Measurements from ENCODE around the gene P2RX6. TPM values are rescaled to one million over a fixed set of nuclear protein-coding genes. Genes with fewer than 3 reads are reported as not detected.
"Not testable (repeated sequence)": the region's sequence is repeated elsewhere in the genome, so short reads cannot be mapped to it uniquely, and the experiment has no call there.

Gene P2RX6
- total RNA-seq, 1 donor from 2014 or later = not detected

DNA sequence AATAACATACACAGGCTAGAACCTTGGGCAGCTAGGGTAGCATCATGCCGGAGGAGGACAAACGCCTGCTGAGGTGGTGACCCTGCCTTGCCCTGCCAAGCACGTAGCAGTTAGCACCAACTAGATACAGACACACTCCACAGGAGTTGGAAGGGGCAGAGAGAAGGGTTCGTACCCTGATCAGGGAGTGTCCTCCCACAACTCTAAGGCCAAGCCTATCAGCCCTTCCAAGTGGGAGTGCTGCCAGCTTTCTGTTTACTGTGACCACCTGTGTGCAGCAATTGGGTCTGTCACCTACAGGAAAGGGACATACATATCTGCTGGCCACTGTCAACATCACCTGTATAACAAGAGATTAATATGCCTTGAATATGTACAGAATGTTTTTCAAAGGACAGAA lies 11.2 kb upstream of the P2RX6 start:
- Mint-ChIP-seq H3K27ac (ENCODE audit: unreplicated experiment) (no peak overlapping the region), H3K4me3 (ENCODE audit: unreplicated experiment) (no peak overlapping the region), H3K36me3 (ENCODE audit: low read depth, unreplicated experiment) (no peaks in the 10 kb centered on the region), H3K9me3 (ENCODE audit: unreplicated experiment) (no peaks in the 10 kb centered on the region), H3K4me1 (ENCODE audit: unreplicated experiment) (peaks cover 10% of the 10 kb centered on the region), H3K27me3 (ENCODE audit: unreplicated experiment) (peaks cover 8% of the 10 kb centered on the region)
- DNase-seq (ENCODE audit: low spot score) = no peak
- TF ChIP-seq CTCF (IDR thresholded peaks at IDR 0.05; ENCODE audit: unreplicated experiment) = no peak

DNA sequence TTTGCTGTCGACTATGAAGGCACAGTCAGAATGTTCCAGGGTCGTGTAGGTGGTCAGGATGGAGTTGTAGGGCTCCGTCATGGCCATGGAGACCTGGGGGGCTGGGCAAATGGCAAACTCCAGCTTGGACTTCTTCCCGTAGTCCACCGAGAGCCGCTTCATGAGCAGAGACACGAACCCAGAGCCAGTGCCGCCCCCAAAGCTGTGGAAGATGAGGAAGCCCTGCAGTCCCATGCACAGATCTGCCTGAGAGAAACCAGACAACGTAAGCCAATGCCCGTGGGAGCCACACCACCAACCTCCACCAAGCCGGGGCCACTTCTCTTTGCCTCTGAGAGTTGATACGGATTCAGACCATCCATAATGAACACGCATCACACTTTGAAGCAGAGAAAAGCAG lies 5.8 kb upstream of the P2RX6 start:
- not testable (repeated sequence) for H3K4me3 Mint-ChIP-seq (ENCODE audit: unreplicated experiment); H3K27me3 Mint-ChIP-seq (ENCODE audit: unreplicated experiment); H3K9me3 Mint-ChIP-seq (ENCODE audit: unreplicated experiment); H3K27ac Mint-ChIP-seq (ENCODE audit: unreplicated experiment); DNase-seq (ENCODE audit: low spot score); H3K4me1 Mint-ChIP-seq (ENCODE audit: unreplicated experiment); H3K36me3 Mint-ChIP-seq (ENCODE audit: low read depth, unreplicated experiment)

DNA sequence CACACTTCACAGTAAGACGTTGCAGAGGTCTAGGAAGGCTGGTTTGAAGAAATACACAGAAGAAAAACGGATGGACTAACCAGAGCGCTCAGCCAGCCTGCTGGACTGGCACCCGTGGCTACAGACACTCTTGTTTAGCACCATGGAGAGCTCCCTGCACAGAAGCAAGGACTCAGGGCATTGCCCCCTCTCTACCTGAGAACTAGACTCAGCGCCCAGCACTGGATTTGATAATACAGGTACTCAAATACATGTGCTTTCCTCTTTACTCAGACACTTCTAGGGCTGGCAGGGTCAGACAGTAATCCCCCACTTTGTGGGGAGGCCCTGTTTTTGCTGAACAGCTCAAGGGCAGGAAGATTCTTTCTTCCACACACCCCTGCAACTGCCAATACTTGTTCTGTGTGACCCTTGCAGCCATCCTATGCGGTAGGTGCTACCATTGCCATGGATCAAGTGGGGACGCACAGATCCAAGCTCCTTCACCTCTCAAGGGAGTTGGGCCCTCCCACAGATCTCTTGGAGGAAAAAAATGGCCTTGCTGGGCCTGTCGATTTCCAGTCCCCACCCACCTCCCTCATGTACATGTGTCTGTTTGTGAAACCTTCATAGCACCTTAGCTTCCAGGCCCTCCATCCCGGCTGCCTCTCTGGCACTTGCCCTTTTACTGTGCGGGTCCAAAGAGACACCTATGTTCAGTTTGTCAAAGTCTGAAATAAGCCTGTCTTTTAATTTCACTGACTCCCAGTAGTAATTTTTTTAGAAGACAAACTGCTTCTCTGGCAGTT lies 5.1 kb upstream of the P2RX6 start:
- TF ChIP-seq CTCF (IDR thresholded peaks at IDR 0.05; ENCODE audit: unreplicated experiment) = no peak
- H3K36me3 Mint-ChIP-seq (ENCODE audit: low read depth, unreplicated experiment) = no peaks in the 10 kb centered on the region
- H3K27ac Mint-ChIP-seq (ENCODE audit: unreplicated experiment) = no peak overlapping the region
- H3K4me1 Mint-ChIP-seq (ENCODE audit: unreplicated experiment) = peaks cover 4% of the 10 kb centered on the region
- DNase-seq (ENCODE audit: low spot score) = peak; percentile 70
- no peaks in the 10 kb centered on the region for H3K9me3 Mint-ChIP-seq (ENCODE audit: unreplicated experiment)
- H3K27me3 Mint-ChIP-seq (ENCODE audit: unreplicated experiment) = peaks cover 4% of the 10 kb centered on the region
- H3K4me3 Mint-ChIP-seq (ENCODE audit: unreplicated experiment) = no peak overlapping the region

GRCh38 chr22:21010426-21011113 lies 4.4 kb upstream of the P2RX6 start:
- no peak for TF ChIP-seq CTCF (IDR thresholded peaks at IDR 0.05; ENCODE audit: unreplicated experiment)
- no peak for DNase-seq (ENCODE audit: low spot score)
- no peaks in the 10 kb centered on the region for H3K36me3 Mint-ChIP-seq (ENCODE audit: low read depth, unreplicated experiment)
- no peaks in the 10 kb centered on the region for H3K9me3 Mint-ChIP-seq (ENCODE audit: unreplicated experiment)
- no peak overlapping the region for H3K4me3 Mint-ChIP-seq (ENCODE audit: unreplicated experiment)
- H3K27me3 Mint-ChIP-seq (ENCODE audit: unreplicated experiment) = peaks cover 4% of the 10 kb centered on the region
- peaks cover 7% of the 10 kb centered on the region for H3K4me1 Mint-ChIP-seq (ENCODE audit: unreplicated experiment)
- H3K27ac Mint-ChIP-seq (ENCODE audit: unreplicated experiment) = no peak overlapping the region

GRCh38 chr22:21012446-21013407 lies 2.2 kb upstream of the P2RX6 start:
- no peak for DNase-seq (ENCODE audit: low spot score)
- no peak for TF ChIP-seq CTCF (IDR thresholded peaks at IDR 0.05; ENCODE audit: unreplicated experiment)

More at GRCh38 chr22:21012446-21013407, 2.2 kb upstream of the P2RX6 start:
- H3K27me3 Mint-ChIP-seq (ENCODE audit: unreplicated experiment) = peaks cover 8% of the 10 kb centered on the region
- H3K27ac Mint-ChIP-seq (ENCODE audit: unreplicated experiment) = no peak overlapping the region
- no peak overlapping the region for H3K4me3 Mint-ChIP-seq (ENCODE audit: unreplicated experiment)
- H3K4me1 Mint-ChIP-seq (ENCODE audit: unreplicated experiment) = peaks cover 7% of the 10 kb centered on the region
- no peaks in the 10 kb centered on the region for H3K36me3 Mint-ChIP-seq (ENCODE audit: low read depth, unreplicated experiment)
- no peaks in the 10 kb centered on the region for H3K9me3 Mint-ChIP-seq (ENCODE audit: unreplicated experiment)

Data from endothelial cell (in vitro differentiated cells).